ENCODE measurements around the gene ELMO1. TPM values are rescaled to one million over a fixed set of nuclear protein-coding genes. Genes with fewer than 3 reads are reported as not detected.

The ELMO1 gene
- total RNA-seq, 1 donor from 2014 or later = 0.69 TPM

- H3K4me3 ChIP-seq (ENCODE audit: low read depth, low read length) = no peak overlapping the region
- no peak for TF ChIP-seq CTCF (conservative IDR thresholded peaks at IDR 0.05; ENCODE audit: low read depth, low read length)
- no peak for DNase-seq (ENCODE audit: low read depth)
Measured at GRCh38 chr7:37414352-37414983, 34.2 kb downstream of the ELMO1 start.

GRCh38 chr7:37411444-37412034, 37.1 kb downstream of the ELMO1 start:
- DNase-seq (ENCODE audit: low read depth) = no peak
- no peak overlapping the region for H3K4me3 ChIP-seq (ENCODE audit: low read depth, low read length)
- TF ChIP-seq CTCF (conservative IDR thresholded peaks at IDR 0.05; ENCODE audit: low read depth, low read length) = no peak

- H3K4me3 ChIP-seq (ENCODE audit: low read depth, low read length) = no peak overlapping the region
Measured at GRCh38 chr7:37410305-37411229, 38.1 kb downstream of the ELMO1 start.

GRCh38 chr7:37409461-37409860, 39.2 kb downstream of the ELMO1 start:
- no peak overlapping the region for H3K4me3 ChIP-seq (ENCODE audit: low read depth, low read length)
- no peak for TF ChIP-seq CTCF (conservative IDR thresholded peaks at IDR 0.05; ENCODE audit: low read depth, low read length)
- DNase-seq (ENCODE audit: low read depth) = no peak

More at GRCh38 chr7:37410305-37411229, 38.1 kb downstream of the ELMO1 start:
- TF ChIP-seq CTCF (conservative IDR thresholded peaks at IDR 0.05; ENCODE audit: low read depth, low read length) = no peak
- no peak for DNase-seq (ENCODE audit: low read depth)

- no peak for TF ChIP-seq CTCF (conservative IDR thresholded peaks at IDR 0.05; ENCODE audit: low read depth, low read length)
- no peak for DNase-seq (ENCODE audit: low read depth)
- no peak overlapping the region for H3K4me3 ChIP-seq (ENCODE audit: low read depth, low read length)
Measured at GRCh38 chr7:37408291-37409228, 40.1 kb downstream of the ELMO1 start.

GRCh38 chr7:37405603-37406122, 43.0 kb downstream of the ELMO1 start:
- H3K4me3 ChIP-seq (ENCODE audit: low read depth, low read length) = no peak overlapping the region
- DNase-seq (ENCODE audit: low read depth) = no peak
- TF ChIP-seq CTCF (conservative IDR thresholded peaks at IDR 0.05; ENCODE audit: low read depth, low read length) = no peak

Measured in epithelial cell of proximal tubule (primary cell).